Neural cell (in vitro differentiated cells): Measurements from ENCODE around the gene C1orf198. TPM values are rescaled to one million over a fixed set of nuclear protein-coding genes. Genes with fewer than 3 reads are reported as not detected.

Experiments
- H2AFZ ChIP-seq: fragments of 200-600, 300-800 bp; sonication (generic), shearing (Covaris generic); 2 replicates; pipeline ENCODE4 v1.6.0; 2014; ENCODE audit warnings: low read depth, mild to moderate bottlenecking, antibody characterized with exemption, low read length, moderate library complexity
- H3F3A ChIP-seq: fragments of 200-600 bp; shearing (Covaris generic); 2 replicates; pipeline ENCODE4 v1.6.1; 2016; ENCODE audit warnings: mild to moderate bottlenecking, moderate library complexity, mixed read lengths, antibody characterized with exemption, low read length; ENCODE audit not compliant: insufficient read depth, poor library complexity, severe bottlenecking
- H3K27ac ChIP-seq: fragments of 200-600, 300-800 bp; sonication (generic), shearing (Covaris generic); 2 replicates; pipeline ENCODE4 v1.5.1; 2014; ENCODE audit warnings: mild to moderate bottlenecking, low read length, moderate library complexity
- H3K27me3 ChIP-seq: fragments of 300-800, 200-600 bp; sonication (generic), shearing (Covaris generic); 2 replicates; pipeline ENCODE4 v1.6.0; 2014; ENCODE audit warnings: mild to moderate bottlenecking, low read depth, low read length, moderate library complexity; ENCODE audit not compliant: insufficient read depth
- H3K36me3 ChIP-seq: fragments of 300-800, 200-600 bp; sonication (generic), shearing (Covaris generic); 2 replicates; pipeline ENCODE4 v1.5.1; 2014; ENCODE audit warnings: mild to moderate bottlenecking, antibody characterized with exemption, low read length, moderate library complexity; ENCODE audit not compliant: insufficient read depth
- H3K4me2 ChIP-seq: fragments of 300-800, 200-600 bp; sonication (generic), shearing (Covaris generic); 2 replicates; pipeline ENCODE4 v1.6.0; 2014; ENCODE audit warnings: mild to moderate bottlenecking, low read length
- H3K4me3 ChIP-seq: fragments of 300-800, 200-600 bp; sonication (generic), shearing (Covaris generic); 2 replicates; pipeline ENCODE4 v1.5.1; 2014; ENCODE audit warnings: mild to moderate bottlenecking, low read length, moderate library complexity
- H3K79me2 ChIP-seq: fragments of 200-600 bp; shearing (Covaris generic); replicated peaks from 2 replicates; pipeline ENCODE4 v1.6.0; 2014; ENCODE audit warnings: mild to moderate bottlenecking, low read length, moderate library complexity; ENCODE audit not compliant: insufficient read depth
- H3K9ac ChIP-seq: fragments of 300-800, 200-600 bp; sonication (generic), shearing (Covaris generic); 2 replicates; pipeline ENCODE4 v1.6.1; 2016; ENCODE audit warnings: mild to moderate bottlenecking, low read length, mixed read lengths
- H3K9me2 ChIP-seq: fragments of 200-600 bp; shearing (Covaris generic); 2 replicates; pipeline ENCODE4 v1.6.1; 2016; ENCODE audit warnings: mild to moderate bottlenecking, low read length, mixed read lengths; ENCODE audit not compliant: insufficient read depth
- H3K9me3 ChIP-seq: fragments of 200-600, 300-800 bp; sonication (generic), shearing (Covaris generic); 2 replicates; pipeline ENCODE4 v1.6.1; 2016; ENCODE audit warnings: mild to moderate bottlenecking, mixed run types, low read length, moderate library complexity, mixed read lengths
- H4K20me1 ChIP-seq: fragments of 200-600 bp; shearing (Covaris generic); 2 replicates; pipeline ENCODE4 v1.6.1; 2016; ENCODE audit warnings: mild to moderate bottlenecking, mixed run types; ENCODE audit not compliant: insufficient read depth
- EP300 ChIP-seq: fragments of 450-650 bp; conservative IDR thresholded peaks from 2 replicates; pipeline ENCODE4 v1.6.1; 2014; ENCODE audit warnings: antibody characterized with exemption, mild to moderate bottlenecking, moderate library complexity; ENCODE audit not compliant: poor library complexity, severe bottlenecking
- EZH2 ChIP-seq: fragments of 200-600, 300-800 bp; shearing (Covaris generic), sonication (generic); IDR thresholded peaks from 2 replicates; pipeline ENCODE4 v1.6.1; 2014; ENCODE audit warnings: antibody characterized with exemption, low read length, borderline replicate concordance, mild to moderate bottlenecking; ENCODE audit not compliant: insufficient read depth, poor library complexity, severe bottlenecking
- MXI1 ChIP-seq: fragments of 450-650 bp; conservative IDR thresholded peaks from 2 replicates; pipeline ENCODE4 v1.6.1; 2014; ENCODE audit warnings: antibody characterized with exemption, mild to moderate bottlenecking; ENCODE audit not compliant: poor library complexity, severe bottlenecking
- POLR2AphosphoS5 ChIP-seq: IDR thresholded peaks from 2 replicates; pipeline ENCODE4 v1.6.1; 2012
- RAD21 ChIP-seq: fragments of 450-650 bp; conservative IDR thresholded peaks from 2 replicates; pipeline ENCODE4 v1.6.1; 2014; ENCODE audit warnings: antibody characterized with exemption, mild to moderate bottlenecking, moderate library complexity
- REST ChIP-seq: IDR thresholded peaks from 2 replicates; pipeline ENCODE4 v1.6.1; 2012; ENCODE audit warnings: borderline replicate concordance
- SMC3 ChIP-seq: fragments of 450-650 bp; conservative IDR thresholded peaks from 2 replicates; pipeline ENCODE4 v1.6.1; 2014; ENCODE audit warnings: antibody characterized with exemption, mild to moderate bottlenecking, moderate library complexity; ENCODE audit not compliant: poor library complexity
- TAF1 ChIP-seq: IDR thresholded peaks from 2 replicates; pipeline ENCODE4 v1.6.1; 2012; ENCODE audit warnings: low read depth
- polyA plus RNA-seq: library from polyadenylated mRNA; depleted of rRNA; stranded (reverse); fragments of >200 nt; gene quantifications from 2 replicates; pipeline ENCODE4 v1.2.3, GENCODE V29; 2014
- TF ChIP-seq, protein P1 (sequence below): fragments of 450-650 bp; IDR thresholded peaks from 2 replicates; pipeline ENCODE4 v1.5.1; 2014; ENCODE audit warnings: antibody characterized with exemption, mild to moderate bottlenecking, moderate library complexity; ENCODE audit not compliant: poor library complexity, severe bottlenecking

C1orf198 gene
- polyA plus RNA-seq, 1 donor from 2014 or later: 16.7 TPM

DNA sequence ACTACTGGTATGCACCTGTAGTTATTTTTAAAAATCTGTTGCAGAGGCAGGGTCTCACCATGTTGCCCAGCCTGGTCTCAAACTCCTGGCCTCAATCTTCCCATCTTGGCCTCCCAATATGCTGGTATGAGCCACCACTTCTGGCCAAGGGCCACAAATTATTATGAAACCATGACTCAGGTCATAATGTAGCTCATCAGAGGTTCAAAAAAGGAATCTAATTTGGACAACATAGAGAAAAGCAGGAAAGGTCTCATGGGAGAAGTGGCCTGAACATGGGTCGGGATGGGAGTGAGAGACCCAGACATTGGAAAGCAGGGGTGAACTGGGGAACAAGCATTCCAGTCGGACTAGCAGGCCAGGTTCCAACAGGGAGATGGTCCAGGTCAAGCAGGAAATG, 45.2 kb upstream of the C1orf198 start:
- Histone ChIP-seq H3F3A (no peaks in the 10 kb centered on the region), H3K36me3 (peaks cover 5% of the 10 kb centered on the region), H3K9me2 (no peaks in the 10 kb centered on the region), H2AFZ (no peak overlapping the region), H3K27me3 (no peaks in the 10 kb centered on the region), H3K79me2 (no peaks in the 10 kb centered on the region), H3K9ac (no peak overlapping the region), H3K27ac (no peak overlapping the region), H3K4me2 (no peak overlapping the region), H3K9me3 (no peaks in the 10 kb centered on the region), H3K4me3 (no peak overlapping the region), H4K20me1 (no peaks in the 10 kb centered on the region)
- no peak for TF ChIP-seq EZH2
- TF ChIP-seq EP300: no peak
- TF ChIP-seq TAF1: no peak
- no peak for TF ChIP-seq SMC3
- TF ChIP-seq, protein P1, sequence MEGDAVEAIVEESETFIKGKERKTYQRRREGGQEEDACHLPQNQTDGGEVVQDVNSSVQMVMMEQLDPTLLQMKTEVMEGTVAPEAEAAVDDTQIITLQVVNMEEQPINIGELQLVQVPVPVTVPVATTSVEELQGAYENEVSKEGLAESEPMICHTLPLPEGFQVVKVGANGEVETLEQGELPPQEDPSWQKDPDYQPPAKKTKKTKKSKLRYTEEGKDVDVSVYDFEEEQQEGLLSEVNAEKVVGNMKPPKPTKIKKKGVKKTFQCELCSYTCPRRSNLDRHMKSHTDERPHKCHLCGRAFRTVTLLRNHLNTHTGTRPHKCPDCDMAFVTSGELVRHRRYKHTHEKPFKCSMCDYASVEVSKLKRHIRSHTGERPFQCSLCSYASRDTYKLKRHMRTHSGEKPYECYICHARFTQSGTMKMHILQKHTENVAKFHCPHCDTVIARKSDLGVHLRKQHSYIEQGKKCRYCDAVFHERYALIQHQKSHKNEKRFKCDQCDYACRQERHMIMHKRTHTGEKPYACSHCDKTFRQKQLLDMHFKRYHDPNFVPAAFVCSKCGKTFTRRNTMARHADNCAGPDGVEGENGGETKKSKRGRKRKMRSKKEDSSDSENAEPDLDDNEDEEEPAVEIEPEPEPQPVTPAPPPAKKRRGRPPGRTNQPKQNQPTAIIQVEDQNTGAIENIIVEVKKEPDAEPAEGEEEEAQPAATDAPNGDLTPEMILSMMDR: no peak
- TF ChIP-seq REST: no peak
- TF ChIP-seq POLR2AphosphoS5: no peak

GRCh38 chr1:230910755-230911117, 42.4 kb upstream of the C1orf198 start:
- Histone ChIP-seq H3K79me2 (no peaks in the 10 kb centered on the region), H3K36me3 (peaks cover 5% of the 10 kb centered on the region), H2AFZ (no peak overlapping the region), H3K9me2 (no peaks in the 10 kb centered on the region), H3K4me2 (no peak overlapping the region), H3F3A (no peaks in the 10 kb centered on the region), H4K20me1 (no peaks in the 10 kb centered on the region), H3K9ac (no peak overlapping the region), H3K4me3 (no peak overlapping the region), H3K27me3 (no peaks in the 10 kb centered on the region), H3K27ac (no peak overlapping the region), H3K9me3 (no peaks in the 10 kb centered on the region)
- TF ChIP-seq EP300: no peak
- TF ChIP-seq, protein P1: no peak
- TF ChIP-seq TAF1: no peak
- TF ChIP-seq MXI1: no peak
- no peak for TF ChIP-seq RAD21
- no peak for TF ChIP-seq SMC3
- TF ChIP-seq REST: no peak
- no peak for TF ChIP-seq POLR2AphosphoS5
- no peak for TF ChIP-seq EZH2
